ENCODE results near the gene GTPBP2. TPM values are rescaled to one million over a fixed set of nuclear protein-coding genes. Genes with fewer than 3 reads are reported as not detected.

GTPBP2 gene
- total RNA-seq, 2 experiments from 2014 or later: 94.3 to 99.4 TPM

- H3K36me3 Mint-ChIP-seq (ENCODE audit: low read depth): peaks cover 73% of the 10 kb centered on the region
- no peak overlapping the region for H3K27ac Mint-ChIP-seq
- no peak overlapping the region for H3K4me3 Mint-ChIP-seq
- H3K9me3 Mint-ChIP-seq (ENCODE audit: insufficient read depth): no peaks in the 10 kb centered on the region
- DNase-seq (no peak), ATAC-seq (no peak)
- ChIA-PET CTCF (interaction anchor here (1.6 kb wide), 1 partner anchor 13 kb away, joined by 5 read pairs; no protein-coding TSS in a partner anchor), POLR2A (interaction anchor here (1.3 to 2.4 kb wide), 2 partner anchors 8 to 10 kb away, joined by 3 to 11 read pairs; partner anchors contain the start of gene GTPBP2)
- H3K27me3 Mint-ChIP-seq (ENCODE audit: low read depth): no peaks in the 10 kb centered on the region
- H3K4me1 Mint-ChIP-seq (ENCODE audit: low read depth): peaks cover 6% of the 10 kb centered on the region
Measured at GRCh38 chr6:43621078-43621835, 7.8 kb downstream of the GTPBP2 start.

DNA sequence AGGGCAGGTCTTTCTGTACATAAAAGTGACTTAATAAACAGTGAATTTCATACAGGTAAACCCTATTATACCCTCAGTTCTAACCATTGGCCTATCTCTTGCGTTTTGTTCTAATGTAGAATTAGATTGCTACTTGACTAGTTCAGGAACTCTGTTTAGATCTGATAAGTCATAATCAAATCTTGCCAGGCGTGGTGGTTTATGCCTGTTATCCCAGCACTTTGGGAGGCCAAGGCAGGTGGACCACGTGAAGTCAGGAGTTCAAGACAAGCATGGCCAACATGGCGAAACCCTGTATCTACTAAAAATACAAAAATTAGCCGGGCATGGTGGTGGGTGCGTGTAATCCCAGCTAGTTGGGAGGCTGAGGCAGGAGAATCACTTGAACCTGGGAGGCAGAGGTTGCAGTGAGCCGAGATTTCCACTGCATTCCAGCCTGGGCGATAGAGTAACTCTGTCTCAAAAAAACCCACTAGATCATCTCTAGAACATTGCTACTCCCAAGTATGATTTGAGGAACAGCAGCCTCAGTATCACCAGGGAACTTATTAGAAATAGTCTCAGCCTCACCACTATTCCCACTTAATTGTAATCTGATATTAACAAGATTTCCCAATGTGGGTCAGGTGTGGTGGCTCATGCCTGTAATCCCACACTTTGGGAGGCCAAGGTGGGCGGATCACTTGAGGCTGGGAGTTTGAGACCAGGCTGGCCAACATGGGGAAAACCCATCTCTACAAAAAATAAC lies 12.2 kb downstream of the GTPBP2 start:
- no peak overlapping the region for H3K27ac Mint-ChIP-seq
- ChIA-PET POLR2A (interaction anchor here (0.7 to 1.2 kb wide), 2 partner anchors 11 to 67 kb away, joined by 3 to 4 read pairs; no protein-coding TSS in a partner anchor), CTCF (interaction anchor here (0.6 to 2.2 kb wide), 3 partner anchors 9 to 16 kb away, joined by 3 to 18 read pairs (median 3); no protein-coding TSS in a partner anchor)
- H3K36me3 Mint-ChIP-seq (ENCODE audit: low read depth): peaks cover 58% of the 10 kb centered on the region
- H3K27me3 Mint-ChIP-seq (ENCODE audit: low read depth): no peaks in the 10 kb centered on the region
- H3K4me1 Mint-ChIP-seq (ENCODE audit: low read depth): no peaks in the 10 kb centered on the region
- no peak for DNase-seq
- no peak overlapping the region for H3K4me3 Mint-ChIP-seq
- no peak for ATAC-seq
- H3K9me3 Mint-ChIP-seq (ENCODE audit: insufficient read depth): no peaks in the 10 kb centered on the region

GRCh38 chr6:43614396-43614730 lies 14.7 kb downstream of the GTPBP2 start:
- ATAC-seq (no peak), DNase-seq (no peak)
- peaks cover 56% of the 10 kb centered on the region for H3K36me3 Mint-ChIP-seq (ENCODE audit: low read depth)
- H3K4me3 Mint-ChIP-seq: no peak overlapping the region
- no peaks in the 10 kb centered on the region for H3K27me3 Mint-ChIP-seq (ENCODE audit: low read depth)
- ChIA-PET CTCF (interaction anchor here (1.3 kb wide), 1 partner anchor 15 kb away, joined by 4 read pairs; the partner anchor contains the start of gene GTPBP2), POLR2A (interaction anchor here (1.1 to 2.2 kb wide), 2 partner anchors 15 to 39 kb away, joined by 3 to 10 read pairs; partner anchors contain the start of genes GTPBP2 and XPO5)
- no peaks in the 10 kb centered on the region for H3K9me3 Mint-ChIP-seq (ENCODE audit: insufficient read depth)
- H3K4me1 Mint-ChIP-seq (ENCODE audit: low read depth): no peaks in the 10 kb centered on the region
- H3K27ac Mint-ChIP-seq: no peak overlapping the region

- DNase-seq (no peak), ATAC-seq (no peak)
- H3K27ac Mint-ChIP-seq: peak overlapping the region; percentile 48
- POLR2A ChIA-PET: interaction anchor here (0.6 to 2.2 kb wide), 4 partner anchors 10 to 38 kb away, joined by 3 to 10 read pairs (median 5); partner anchors contain the start of genes GTPBP2 and XPO5
- peaks cover 59% of the 10 kb centered on the region for H3K36me3 Mint-ChIP-seq (ENCODE audit: low read depth)
- H3K4me1 Mint-ChIP-seq (ENCODE audit: low read depth): no peaks in the 10 kb centered on the region
- CTCF ChIA-PET: interaction anchor here (1.3 kb wide), 1 partner anchor 15 kb away, joined by 4 read pairs; the partner anchor contains the start of gene GTPBP2
- H3K27me3 Mint-ChIP-seq (ENCODE audit: low read depth): no peaks in the 10 kb centered on the region
- no peak overlapping the region for H3K4me3 Mint-ChIP-seq
- H3K9me3 Mint-ChIP-seq (ENCODE audit: insufficient read depth): no peaks in the 10 kb centered on the region
Measured at GRCh38 chr6:43613721-43614395, 15.2 kb downstream of the GTPBP2 start.

GRCh38 chr6:43610431-43610830 lies 18.6 kb downstream of the GTPBP2 start:
- ATAC-seq (no peak), DNase-seq (no peak)
- Mint-ChIP-seq H3K27me3 (ENCODE audit: low read depth) (no peaks in the 10 kb centered on the region), H3K4me3 (no peak overlapping the region), H3K9me3 (ENCODE audit: insufficient read depth) (no peaks in the 10 kb centered on the region), H3K27ac (no peak overlapping the region), H3K4me1 (ENCODE audit: low read depth) (peaks cover 3% of the 10 kb centered on the region), H3K36me3 (ENCODE audit: low read depth) (peaks cover 66% of the 10 kb centered on the region)
- POLR2A ChIA-PET: interaction anchor here (0.8 kb wide), 1 partner anchor 10 kb away, joined by 3 read pairs; no protein-coding TSS in a partner anchor
- CTCF ChIA-PET: interaction anchor here (0.9 to 1.4 kb wide), 3 partner anchors 57 to 468 kb away, joined by 3 read pairs; no protein-coding TSS in a partner anchor

DNA sequence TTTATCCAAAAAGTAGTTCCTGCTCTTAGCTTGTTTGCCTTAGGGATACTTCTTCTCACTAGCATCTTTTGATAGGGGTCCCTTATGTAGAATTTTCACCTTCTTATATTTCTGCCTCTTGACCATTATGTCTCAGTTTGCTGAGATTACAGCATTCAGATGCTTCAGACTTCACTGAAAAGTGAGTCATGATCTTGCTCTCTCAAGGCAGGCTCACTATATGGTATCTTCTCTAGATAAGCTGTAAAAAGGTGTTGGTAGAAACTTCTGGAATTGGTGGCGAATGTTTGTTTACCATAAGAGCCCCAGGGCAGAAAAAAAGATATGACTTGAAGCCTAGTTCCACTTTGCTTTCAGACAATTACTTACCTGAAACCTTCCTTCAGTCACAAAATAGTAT lies 19.7 kb downstream of the GTPBP2 start:
- H3K9me3 Mint-ChIP-seq (ENCODE audit: insufficient read depth): no peaks in the 10 kb centered on the region
- ATAC-seq (no peak), DNase-seq (no peak)
- peaks cover 66% of the 10 kb centered on the region for H3K36me3 Mint-ChIP-seq (ENCODE audit: low read depth)
- POLR2A ChIA-PET: interaction anchor here (0.6 kb wide), 1 partner anchor 68 kb away, joined by 3 read pairs; no protein-coding TSS in a partner anchor
- no peak overlapping the region for H3K4me3 Mint-ChIP-seq
- H3K27me3 Mint-ChIP-seq (ENCODE audit: low read depth): no peaks in the 10 kb centered on the region
- CTCF ChIA-PET: interaction anchor here (1.0 to 2.7 kb wide), 11 partner anchors 9 to 470 kb away, joined by 4 to 27 read pairs (median 9); partner anchors contain the start of gene GTPBP2
- peaks cover 3% of the 10 kb centered on the region for H3K4me1 Mint-ChIP-seq (ENCODE audit: low read depth)
- H3K27ac Mint-ChIP-seq: no peak overlapping the region

- H3K27me3 Mint-ChIP-seq (ENCODE audit: low read depth): no peaks in the 10 kb centered on the region
- H3K36me3 Mint-ChIP-seq (ENCODE audit: low read depth): peaks cover 65% of the 10 kb centered on the region
- ChIA-PET POLR2A (interaction anchor here (0.6 to 0.8 kb wide), 3 partner anchors 21 to 67 kb away, joined by 3 read pairs; partner anchors contain the start of gene GTPBP2), CTCF (interaction anchor here (1.0 to 2.7 kb wide), 20 partner anchors 9 to 470 kb away, joined by 3 to 27 read pairs (median 5); partner anchors contain the start of gene GTPBP2)
- ATAC-seq (no peak), DNase-seq (no peak)
- H3K4me3 Mint-ChIP-seq: no peak overlapping the region
- peaks cover 3% of the 10 kb centered on the region for H3K4me1 Mint-ChIP-seq (ENCODE audit: low read depth)
- no peaks in the 10 kb centered on the region for H3K9me3 Mint-ChIP-seq (ENCODE audit: insufficient read depth)
- no peak overlapping the region for H3K27ac Mint-ChIP-seq
Measured at GRCh38 chr6:43608807-43609206, 20.3 kb downstream of the GTPBP2 start.

DNA sequence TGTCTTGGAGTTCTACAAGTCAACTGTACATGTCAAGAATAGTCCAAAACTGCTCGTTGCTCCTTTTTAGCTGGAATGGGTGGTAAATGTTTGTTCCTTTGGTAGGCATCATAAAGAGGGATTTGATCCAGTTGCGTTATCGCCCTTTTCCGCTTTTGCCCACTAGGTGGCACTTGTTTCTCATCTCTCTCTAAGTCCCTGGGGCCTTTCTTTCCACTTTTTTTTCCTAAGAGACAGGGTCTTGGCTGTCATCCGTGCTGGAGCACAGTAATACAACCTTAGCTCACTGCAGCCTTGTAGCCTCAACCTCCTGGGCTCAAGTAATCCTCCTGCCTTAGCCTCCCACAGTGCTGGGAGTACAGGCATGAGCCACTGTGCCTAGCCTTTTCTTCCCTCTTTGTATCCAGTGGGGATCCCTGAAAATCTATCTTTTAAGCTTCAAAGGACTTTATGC lies 20.7 kb downstream of the GTPBP2 start:
- peak; percentile 42 for ATAC-seq
- Mint-ChIP-seq H3K36me3 (ENCODE audit: low read depth) (peaks cover 65% of the 10 kb centered on the region), H3K4me3 (no peak overlapping the region), H3K9me3 (ENCODE audit: insufficient read depth) (no peaks in the 10 kb centered on the region), H3K4me1 (ENCODE audit: low read depth) (peaks cover 3% of the 10 kb centered on the region), H3K27me3 (ENCODE audit: low read depth) (no peaks in the 10 kb centered on the region), H3K27ac (no peak overlapping the region)
- ChIA-PET POLR2A (interaction anchor here (0.6 to 0.8 kb wide), 2 partner anchors 21 to 31 kb away, joined by 3 read pairs; partner anchors contain the start of gene GTPBP2), CTCF (interaction anchor here (0.7 to 2.7 kb wide), 27 partner anchors 8 to 486 kb away, joined by 3 to 27 read pairs (median 5); partner anchors contain the start of gene GTPBP2)
- peak; percentile 72 for DNase-seq

DNA sequence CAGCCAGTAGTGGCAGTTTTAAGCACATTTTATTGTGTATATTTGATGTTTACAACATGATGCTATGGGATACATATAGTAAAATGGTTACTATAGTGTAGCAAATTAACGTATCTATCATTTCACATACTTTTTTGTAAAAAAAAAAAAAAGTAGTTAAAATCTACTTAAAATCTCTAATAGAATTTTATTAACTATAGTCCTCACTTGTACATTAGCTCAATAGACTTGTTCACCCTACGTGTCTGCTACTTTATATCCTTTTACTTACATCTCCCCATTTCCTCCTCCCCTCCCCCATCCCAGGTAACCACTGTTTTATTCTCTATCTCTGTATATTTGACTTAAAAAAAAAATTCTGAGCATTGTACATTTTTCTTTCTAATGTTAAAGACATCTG lies 23.0 kb downstream of the GTPBP2 start:
- no peak overlapping the region for H3K4me3 Mint-ChIP-seq
- H3K9me3 Mint-ChIP-seq (ENCODE audit: insufficient read depth): no peaks in the 10 kb centered on the region
- H3K27ac Mint-ChIP-seq: no peak overlapping the region
- peaks cover 3% of the 10 kb centered on the region for H3K4me1 Mint-ChIP-seq (ENCODE audit: low read depth)
- ATAC-seq (no peak), DNase-seq (no peak)
- POLR2A ChIA-PET: no interaction called here
- H3K27me3 Mint-ChIP-seq (ENCODE audit: low read depth): no peaks in the 10 kb centered on the region
- H3K36me3 Mint-ChIP-seq (ENCODE audit: low read depth): peaks cover 68% of the 10 kb centered on the region
- CTCF ChIA-PET: interaction anchor here (1.1 to 1.3 kb wide), 2 partner anchors 42 to 62 kb away, joined by 3 to 6 read pairs; no protein-coding TSS in a partner anchor

- H3K4me1 Mint-ChIP-seq (ENCODE audit: low read depth): peaks cover 3% of the 10 kb centered on the region
- CTCF ChIA-PET: no interaction called here
- H3K27me3 Mint-ChIP-seq (ENCODE audit: low read depth): no peaks in the 10 kb centered on the region
- H3K36me3 Mint-ChIP-seq (ENCODE audit: low read depth): peaks cover 69% of the 10 kb centered on the region
- H3K9me3 Mint-ChIP-seq (ENCODE audit: insufficient read depth): no peaks in the 10 kb centered on the region
- no peak overlapping the region for H3K27ac Mint-ChIP-seq
- no peak overlapping the region for H3K4me3 Mint-ChIP-seq
- DNase-seq: no peak
- POLR2A ChIA-PET: no interaction called here
- no peak for ATAC-seq
Measured at GRCh38 chr6:43604174-43604573, 24.9 kb downstream of the GTPBP2 start.

- H3K4me3 Mint-ChIP-seq: no peak overlapping the region
- H3K9me3 Mint-ChIP-seq (ENCODE audit: insufficient read depth): no peaks in the 10 kb centered on the region
- H3K4me1 Mint-ChIP-seq (ENCODE audit: low read depth): no peaks in the 10 kb centered on the region
- H3K27me3 Mint-ChIP-seq (ENCODE audit: low read depth): no peaks in the 10 kb centered on the region
- H3K27ac Mint-ChIP-seq: no peak overlapping the region
- DNase-seq (no peak), ATAC-seq (no peak)
- peaks cover 62% of the 10 kb centered on the region for H3K36me3 Mint-ChIP-seq (ENCODE audit: low read depth)
- POLR2A ChIA-PET: no interaction called here
- CTCF ChIA-PET: interaction anchor here (0.7 to 4.7 kb wide), 2 partner anchors 8 to 17 kb away, joined by 3 to 27 read pairs; no protein-coding TSS in a partner anchor
Measured at GRCh38 chr6:43600595-43600994, 28.5 kb downstream of the GTPBP2 start.
